22Rv1 (cell line): ENCODE results near the gene PIGZ.
"Not testable (repeated sequence)": the region's sequence is repeated elsewhere in the genome, so short reads cannot be mapped to it uniquely, and the experiment has no call there.

ENCODE experiments used
- H3K27ac ChIP-seq: fragments of 450-650 bp; 2 replicates; pipeline ENCODE4 v1.5.1; 2017
- ZFX ChIP-seq: fragments of 450-650 bp; IDR thresholded peaks from 2 replicates; pipeline ENCODE4 v1.6.1; 2017; ENCODE audit warnings: antibody characterized with exemption, borderline replicate concordance
- TF ChIP-seq, protein P1 (sequence below): fragments of 450-650 bp; IDR thresholded peaks from 2 replicates; pipeline ENCODE4 v1.5.1; 2017; ENCODE audit warnings: mild to moderate bottlenecking

Gene PIGZ

DNA sequence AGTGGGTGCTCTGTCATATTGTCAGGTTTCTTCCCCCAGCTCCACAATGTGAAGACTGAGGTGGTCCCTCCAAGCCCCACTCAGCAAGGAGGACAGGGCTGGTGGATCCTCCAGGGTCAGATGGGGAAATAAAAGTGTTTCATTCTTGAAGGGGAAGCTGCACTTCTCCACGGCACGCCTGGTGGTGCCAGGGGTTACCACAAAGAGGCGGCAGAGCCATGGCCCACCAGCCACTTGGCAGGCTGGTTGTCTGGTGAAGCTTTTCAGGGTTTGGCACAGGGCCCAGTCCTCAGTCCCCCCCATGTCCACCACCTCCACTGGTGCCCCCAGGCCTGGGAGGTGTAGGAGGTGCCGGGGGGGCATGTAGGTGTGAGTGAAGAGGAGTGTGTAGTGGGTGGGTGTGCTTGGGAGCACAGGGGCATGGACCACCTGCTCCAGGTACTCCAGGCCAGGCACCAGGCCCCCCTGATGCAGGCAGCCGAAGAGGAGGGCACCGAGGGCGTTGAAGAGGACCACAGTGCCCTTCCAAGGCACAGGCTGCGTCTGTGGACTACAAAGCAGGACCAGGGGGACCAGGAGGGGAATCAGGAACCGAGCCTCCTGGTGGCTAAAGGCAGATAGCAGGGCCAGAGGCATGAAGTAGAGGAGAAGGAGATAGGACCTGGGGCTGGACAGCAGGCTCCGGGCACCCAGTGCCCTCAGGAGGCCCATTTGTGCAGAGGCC lies 21.3 kb downstream of the PIGZ start:
- no peak overlapping the region for H3K27ac ChIP-seq
- no peak for TF ChIP-seq ZFX
- TF ChIP-seq, protein P1, sequence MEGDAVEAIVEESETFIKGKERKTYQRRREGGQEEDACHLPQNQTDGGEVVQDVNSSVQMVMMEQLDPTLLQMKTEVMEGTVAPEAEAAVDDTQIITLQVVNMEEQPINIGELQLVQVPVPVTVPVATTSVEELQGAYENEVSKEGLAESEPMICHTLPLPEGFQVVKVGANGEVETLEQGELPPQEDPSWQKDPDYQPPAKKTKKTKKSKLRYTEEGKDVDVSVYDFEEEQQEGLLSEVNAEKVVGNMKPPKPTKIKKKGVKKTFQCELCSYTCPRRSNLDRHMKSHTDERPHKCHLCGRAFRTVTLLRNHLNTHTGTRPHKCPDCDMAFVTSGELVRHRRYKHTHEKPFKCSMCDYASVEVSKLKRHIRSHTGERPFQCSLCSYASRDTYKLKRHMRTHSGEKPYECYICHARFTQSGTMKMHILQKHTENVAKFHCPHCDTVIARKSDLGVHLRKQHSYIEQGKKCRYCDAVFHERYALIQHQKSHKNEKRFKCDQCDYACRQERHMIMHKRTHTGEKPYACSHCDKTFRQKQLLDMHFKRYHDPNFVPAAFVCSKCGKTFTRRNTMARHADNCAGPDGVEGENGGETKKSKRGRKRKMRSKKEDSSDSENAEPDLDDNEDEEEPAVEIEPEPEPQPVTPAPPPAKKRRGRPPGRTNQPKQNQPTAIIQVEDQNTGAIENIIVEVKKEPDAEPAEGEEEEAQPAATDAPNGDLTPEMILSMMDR: no peak

DNA sequence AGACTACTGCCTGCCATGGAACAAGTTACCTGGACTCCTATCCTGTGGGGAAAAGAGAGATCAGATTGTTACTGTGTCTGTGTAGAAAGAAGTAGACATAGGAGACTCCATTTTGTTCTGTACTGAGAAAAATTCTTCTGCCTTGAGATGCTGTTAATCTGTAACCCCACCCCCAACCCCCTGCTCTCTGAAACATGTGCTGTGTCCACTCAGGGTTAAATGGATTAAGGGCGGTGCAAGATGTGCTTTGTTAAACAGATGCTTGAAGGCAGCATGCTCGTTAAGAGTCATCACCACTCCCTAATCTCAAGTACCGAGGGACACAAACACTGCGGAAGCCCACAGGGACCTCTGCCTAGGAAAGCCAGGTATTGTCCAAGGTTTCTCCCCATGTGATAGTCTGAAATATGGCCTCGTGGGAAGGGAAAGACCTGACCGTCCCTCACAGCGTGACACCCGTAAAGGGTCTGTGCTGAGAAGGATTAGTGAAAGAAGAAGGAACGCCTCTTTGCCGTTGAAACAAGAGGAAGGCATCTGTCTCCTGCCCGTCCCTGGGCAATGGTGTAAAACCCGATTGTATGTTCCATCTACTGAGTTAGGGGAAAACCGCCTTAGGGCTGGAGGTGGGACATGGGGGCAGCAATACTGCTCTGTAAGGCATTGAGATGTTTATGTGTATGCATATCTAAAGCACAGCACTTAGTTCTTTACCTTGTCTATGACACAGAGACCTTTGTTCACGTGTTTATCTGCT lies 24.4 kb downstream of the PIGZ start:
- H3K27ac ChIP-seq: not testable (repeated sequence)

DNA sequence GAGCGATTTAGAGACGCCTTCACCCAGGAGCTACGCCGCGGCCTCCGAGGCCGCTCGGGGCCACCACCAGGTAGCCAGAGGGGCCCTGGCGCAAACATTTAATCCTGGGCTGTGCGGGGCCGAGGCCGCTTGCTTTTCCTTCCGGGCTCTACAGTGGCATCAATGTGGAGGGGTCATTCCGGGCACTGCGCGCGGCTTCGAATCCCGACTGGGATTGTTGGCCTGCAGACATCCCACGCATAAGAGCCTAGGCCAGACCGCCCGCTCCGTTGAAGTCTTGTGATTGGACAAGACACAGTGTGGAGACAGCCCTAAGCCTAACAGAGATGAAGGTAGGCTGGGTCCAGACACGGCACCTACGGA lies 25.7 kb downstream of the PIGZ start:
- no peak for TF ChIP-seq ZFX
- TF ChIP-seq, protein P1: no peak
- H3K27ac ChIP-seq: peak overlapping the region; percentile 99

DNA sequence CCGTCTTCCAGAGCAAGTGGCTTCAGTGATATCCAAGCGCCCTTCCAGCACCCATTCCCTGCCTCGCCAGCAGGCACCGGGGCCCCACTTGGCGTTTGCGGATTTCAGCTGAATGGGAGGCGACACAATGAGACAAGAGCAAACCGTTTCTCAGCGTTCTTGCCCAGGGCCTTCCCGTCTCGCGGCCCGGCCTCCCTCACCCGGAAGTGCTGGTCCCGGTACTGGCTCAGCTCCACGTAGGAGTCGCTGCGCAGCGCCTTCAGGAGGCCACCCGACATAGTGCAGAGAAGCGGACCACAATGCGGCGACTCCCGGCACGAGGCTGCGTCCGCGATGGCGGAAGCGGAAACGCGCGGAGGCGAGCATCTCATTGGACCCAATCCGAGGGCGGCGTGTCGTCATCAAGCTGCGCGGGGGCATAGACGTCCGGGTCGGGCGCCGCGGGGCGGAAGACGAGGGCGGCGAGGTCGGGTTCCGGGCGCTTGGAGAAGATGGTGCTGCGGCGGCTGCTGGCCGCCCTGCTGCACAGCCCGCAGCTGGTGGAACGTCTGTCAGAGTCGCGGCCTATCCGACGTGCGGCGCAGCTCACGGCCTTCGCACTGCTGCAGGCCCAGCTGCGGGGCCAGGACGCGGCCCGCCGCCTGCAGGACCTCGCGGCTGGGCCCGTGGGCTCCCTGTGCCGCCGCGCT lies 26.3 kb downstream of the PIGZ start, which contains the start of gene NCBP2:
Gene NCBP2, minus strand, starts transcription at position 303 of the 689 bp plus-strand sequence. Its CDS starts 25 bp downstream, at position 278.
- peak within 1 kb of the TSS; percentile 99 for H3K27ac ChIP-seq
- TF ChIP-seq, protein P1: peak; percentile 86
- no peak for TF ChIP-seq ZFX

DNA sequence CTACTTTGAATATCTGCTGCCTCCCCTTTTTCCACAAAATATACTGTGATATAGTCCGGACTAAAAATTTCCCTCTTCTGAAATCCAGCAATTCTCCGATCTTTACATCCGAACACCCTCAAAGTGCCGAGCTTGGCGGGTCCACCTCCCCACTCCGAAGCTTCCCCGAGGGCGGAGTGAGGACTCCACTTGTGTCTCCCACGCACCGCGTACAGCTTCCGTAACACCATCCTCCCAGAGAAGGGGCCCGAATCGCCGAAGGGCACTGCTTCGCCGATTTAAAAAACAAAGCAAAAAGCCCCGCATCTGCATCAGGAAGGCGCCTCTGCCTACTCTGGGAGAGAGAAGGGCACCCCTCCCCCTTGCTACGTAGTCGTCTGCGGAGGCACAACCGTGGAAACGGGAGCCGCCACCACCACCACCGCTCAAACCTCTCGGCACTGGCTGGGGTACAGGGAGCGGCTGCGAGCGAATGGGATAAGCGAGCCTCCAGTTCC lies 26.9 kb downstream of the PIGZ start:
- no peak for TF ChIP-seq ZFX
- TF ChIP-seq, protein P1: no peak

DNA sequence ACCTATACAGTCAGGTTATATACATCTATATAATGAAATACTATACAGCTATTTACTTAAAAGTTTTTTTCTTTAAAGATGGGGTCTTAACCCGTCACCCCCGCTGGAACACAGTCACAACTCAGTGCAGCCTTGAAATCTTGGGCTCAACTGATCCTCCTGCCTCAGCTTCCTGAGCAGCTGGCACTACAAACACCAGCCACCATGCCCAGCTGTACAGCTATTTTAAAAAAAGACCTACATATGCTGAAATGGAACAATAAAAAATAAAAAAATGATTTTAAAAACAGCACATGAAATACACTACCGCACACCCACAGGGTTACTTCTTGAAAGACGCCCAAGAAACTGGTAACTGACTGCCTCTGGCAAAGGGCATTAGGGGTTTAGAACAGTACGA lies 30.1 kb downstream of the PIGZ start:
- no peak overlapping the region for H3K27ac ChIP-seq
- no peak for TF ChIP-seq ZFX
- TF ChIP-seq, protein P1: no peak

More for the DNA sequence above, 26.9 kb downstream of the PIGZ start:
- peak overlapping the region; percentile 99 for H3K27ac ChIP-seq

DNA sequence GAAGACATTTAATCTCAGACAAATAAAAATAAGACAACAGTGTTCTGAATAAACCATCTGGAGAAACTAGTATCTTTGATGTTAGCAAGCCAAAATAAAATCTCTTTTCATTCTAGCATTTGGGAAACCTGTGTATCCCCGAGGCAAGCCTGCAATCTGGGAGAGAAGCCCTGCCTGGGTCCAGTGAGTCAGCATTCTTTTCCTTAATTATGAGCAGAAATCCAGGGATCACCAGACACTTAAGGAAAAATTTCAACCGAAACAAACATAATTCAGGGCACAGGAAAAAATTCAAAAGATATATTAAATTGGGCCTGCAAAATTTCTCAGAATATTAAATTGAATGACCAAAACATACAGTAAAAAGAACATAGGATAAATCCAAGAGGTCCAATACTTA lies 30.5 kb downstream of the PIGZ start:
- no peak for TF ChIP-seq ZFX
- TF ChIP-seq, protein P1: no peak
- H3K27ac ChIP-seq: no peak overlapping the region
